ENCODE data around the gene YJEFN3. TPM values are rescaled to one million over a fixed set of nuclear protein-coding genes. Genes with fewer than 3 reads are reported as not detected.

YJEFN3 gene
- total RNA-seq, 1 donor from 2014 or later: 3.1 TPM

DNA sequence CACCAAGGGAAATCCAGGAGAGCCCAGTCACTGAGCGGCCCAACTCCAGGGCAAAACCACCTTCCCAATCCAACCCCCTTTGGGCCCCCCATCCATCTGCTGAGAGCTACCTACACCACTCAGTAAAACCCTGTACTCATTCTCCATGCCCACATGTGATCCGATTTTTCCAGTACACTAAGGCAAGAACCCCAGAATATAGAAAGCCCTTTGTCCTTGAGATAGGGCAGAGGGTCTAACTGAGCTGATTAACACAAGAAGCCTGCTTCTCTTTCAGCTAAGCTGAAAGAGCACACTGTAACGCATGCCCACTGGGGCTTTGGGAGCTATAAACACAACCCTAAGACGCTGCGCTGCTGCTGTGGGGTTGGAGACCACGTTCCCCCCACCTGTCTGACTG is 53.8 kb downstream of the YJEFN3 start:
- no peak for DNase-seq (ENCODE audit: low spot score)

DNA sequence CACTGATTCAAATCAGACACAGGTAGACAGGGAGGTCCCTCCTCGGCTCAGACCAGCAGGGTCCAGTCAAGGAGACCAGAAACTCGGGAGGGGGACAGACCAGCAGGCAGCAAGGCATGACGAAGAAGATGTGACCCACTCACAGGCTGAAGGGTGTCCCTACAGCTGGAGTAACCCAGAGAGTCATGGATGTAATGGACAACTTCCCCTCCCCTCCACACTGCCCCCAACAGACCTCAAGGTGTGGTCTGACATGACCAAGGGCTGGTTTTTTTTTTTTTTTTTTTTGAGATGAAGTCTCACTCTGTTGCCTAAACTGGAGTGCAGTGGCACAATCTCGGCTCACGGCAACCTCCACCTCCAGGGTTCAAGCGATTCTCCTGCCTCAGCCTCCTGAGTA is 55.6 kb downstream of the YJEFN3 start:
- no peak for DNase-seq (ENCODE audit: low spot score)

Other genes starting within 250 kb of the YJEFN3 start
- gene SUGP1, start 208.4 kb upstream of the YJEFN3 start, total RNA-seq (ENCODE audit: insufficient read depth, low replicate concordance): 27.0 TPM
- 20.7 TPM for gene MAU2, start 208.1 kb upstream of the YJEFN3 start, total RNA-seq (ENCODE audit: insufficient read depth, low replicate concordance)
- gene GATAD2A, start 123.2 kb upstream of the YJEFN3 start, total RNA-seq (ENCODE audit: insufficient read depth, low replicate concordance): 10.4 TPM
- gene TSSK6, start 13.4 kb upstream of the YJEFN3 start, total RNA-seq (ENCODE audit: insufficient read depth, low replicate concordance): 1.7 TPM
- gene NDUFA13, start 12.7 kb upstream of the YJEFN3 start, total RNA-seq (ENCODE audit: insufficient read depth, low replicate concordance): 121 TPM
- 20.5 TPM for gene CILP2, start 9.4 kb downstream of the YJEFN3 start, total RNA-seq (ENCODE audit: insufficient read depth, low replicate concordance)
- gene PBX4, start 89.8 kb downstream of the YJEFN3 start, total RNA-seq (ENCODE audit: insufficient read depth, low replicate concordance): 10.8 TPM
- gene LPAR2, start 99.3 kb downstream of the YJEFN3 start, total RNA-seq (ENCODE audit: insufficient read depth, low replicate concordance): 0.48 TPM
- gene GMIP, start 114.7 kb downstream of the YJEFN3 start, total RNA-seq (ENCODE audit: insufficient read depth, low replicate concordance): 7.5 TPM
- 89.8 TPM for gene ATP13A1, start 134.8 kb downstream of the YJEFN3 start, total RNA-seq (ENCODE audit: insufficient read depth, low replicate concordance)
- gene ZNF101, start 139.9 kb downstream of the YJEFN3 start, total RNA-seq (ENCODE audit: insufficient read depth, low replicate concordance): 14.2 TPM
- gene ZNF14, start 204.2 kb downstream of the YJEFN3 start, total RNA-seq (ENCODE audit: insufficient read depth, low replicate concordance): 20.5 TPM

Data from umbilical cord (tissue), 2 donors.